Smooth muscle cell (in vitro differentiated cells): Measurements from ENCODE around the gene SLC66A3. TPM values are rescaled to one million over a fixed set of nuclear protein-coding genes. Genes with fewer than 3 reads are reported as not detected.
A peak's percentile ranks its signal among the peaks of the same experiment; 100 is the strongest.

Experiments
- DNase-seq: peaks from one replicate; lab custom pipeline; 2025; ENCODE audit not compliant: unreplicated experiment; lab: John Stamatoyannopoulos, UW
- H2AFZ ChIP-seq: fragments of 200-600 bp; sonication (generic); 2 replicates; pipeline ENCODE4 v1.6.0; 2016; ENCODE audit warnings: antibody characterized with exemption, low read depth, mild to moderate bottlenecking
- H3F3A ChIP-seq: fragments of 200-600 bp; sonication (generic); 2 replicates; pipeline ENCODE4 v1.6.0; 2017; ENCODE audit warnings: antibody characterized with exemption, low read depth
- H3K27ac ChIP-seq: fragments of 200-600 bp; sonication (generic); 2 replicates; pipeline ENCODE4 v1.5.1; 2016; ENCODE audit warnings: low read depth, mild to moderate bottlenecking
- H3K27me3 ChIP-seq: fragments of 200-600 bp; sonication (generic); 2 replicates; pipeline ENCODE4 v1.6.1; 2016; ENCODE audit warnings: low read depth, mild to moderate bottlenecking
- H3K36me3 ChIP-seq: fragments of 200-600 bp; sonication (generic); 2 replicates; pipeline ENCODE4 v1.5.1; 2016; ENCODE audit warnings: low read depth
- H3K4me1 ChIP-seq: fragments of 200-600 bp; sonication (generic); 2 replicates; pipeline ENCODE4 v1.5.1; 2016; ENCODE audit warnings: low read depth
- H3K4me2 ChIP-seq: fragments of 200-600 bp; sonication (generic); 2 replicates; pipeline ENCODE4 v1.6.0; 2016; ENCODE audit warnings: mild to moderate bottlenecking
- H3K4me3 ChIP-seq: fragments of 200-600 bp; sonication (generic); 2 replicates; pipeline ENCODE4 v1.5.1; 2016; ENCODE audit warnings: mild to moderate bottlenecking
- H3K79me2 ChIP-seq: fragments of 200-600 bp; sonication (generic); 2 replicates; pipeline ENCODE4 v1.6.0; 2016; ENCODE audit warnings: low read depth, mild to moderate bottlenecking
- H3K9ac ChIP-seq: fragments of 200-600 bp; sonication (generic); 2 replicates; pipeline ENCODE4 v1.6.0; 2016; ENCODE audit warnings: low read depth
- H3K9me3 ChIP-seq: fragments of 200-600 bp; sonication (generic); replicated peaks from 2 replicates; pipeline ENCODE4 v1.5.1; 2016; ENCODE audit warnings: low read depth
- H4K20me1 ChIP-seq: fragments of 200-600 bp; sonication (generic); 2 replicates; pipeline ENCODE4 v1.6.0; 2016; ENCODE audit warnings: low read depth
- WGBS: methylation state at CpG from one replicate; pipeline ENCODE4 v1.1.7; 2016; ENCODE audit warnings: low lambda C conversion rate; 5-methylcytosine and 5-hydroxymethylcytosine counted together
- polyA plus RNA-seq: library from polyadenylated mRNA; unstranded; fragments of >200 nt; fragmentation: Nextera tagmentation; extraction: Ambion mirVana; gene quantifications from 2 replicates; pipeline ENCODE4 v1.2.1, GENCODE V29; 2016
- total RNA-seq: library from RNA; depleted of rRNA; stranded (reverse); fragments of >200 nt; gene quantifications from 2 replicates; pipeline ENCODE4 v1.2.3, GENCODE V29; 2014
- TF ChIP-seq, protein P1 (sequence below): fragments of 200-600 bp; sonication (generic); IDR thresholded peaks from 2 replicates; pipeline ENCODE4 v1.5.1; 2017; ENCODE audit warnings: borderline replicate concordance, mild to moderate bottlenecking, antibody characterized with exemption; ENCODE audit not compliant: insufficient read depth, poor library complexity, severe bottlenecking

The SLC66A3 gene
- total and polyA plus RNA-seq, 2 experiments from 2014 or later: 33.5 to 37.2 TPM

- TF ChIP-seq, protein P1, sequence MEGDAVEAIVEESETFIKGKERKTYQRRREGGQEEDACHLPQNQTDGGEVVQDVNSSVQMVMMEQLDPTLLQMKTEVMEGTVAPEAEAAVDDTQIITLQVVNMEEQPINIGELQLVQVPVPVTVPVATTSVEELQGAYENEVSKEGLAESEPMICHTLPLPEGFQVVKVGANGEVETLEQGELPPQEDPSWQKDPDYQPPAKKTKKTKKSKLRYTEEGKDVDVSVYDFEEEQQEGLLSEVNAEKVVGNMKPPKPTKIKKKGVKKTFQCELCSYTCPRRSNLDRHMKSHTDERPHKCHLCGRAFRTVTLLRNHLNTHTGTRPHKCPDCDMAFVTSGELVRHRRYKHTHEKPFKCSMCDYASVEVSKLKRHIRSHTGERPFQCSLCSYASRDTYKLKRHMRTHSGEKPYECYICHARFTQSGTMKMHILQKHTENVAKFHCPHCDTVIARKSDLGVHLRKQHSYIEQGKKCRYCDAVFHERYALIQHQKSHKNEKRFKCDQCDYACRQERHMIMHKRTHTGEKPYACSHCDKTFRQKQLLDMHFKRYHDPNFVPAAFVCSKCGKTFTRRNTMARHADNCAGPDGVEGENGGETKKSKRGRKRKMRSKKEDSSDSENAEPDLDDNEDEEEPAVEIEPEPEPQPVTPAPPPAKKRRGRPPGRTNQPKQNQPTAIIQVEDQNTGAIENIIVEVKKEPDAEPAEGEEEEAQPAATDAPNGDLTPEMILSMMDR: no peak
- Histone ChIP-seq H3K4me2 (no peak overlapping the region), H3K9ac (no peak overlapping the region), H3K4me3 (no peak overlapping the region), H3K4me1 (no peaks in the 10 kb centered on the region), H3K27ac (no peak overlapping the region), H3K27me3 (no peaks in the 10 kb centered on the region), H3K9me3 (no peaks in the 10 kb centered on the region), H2AFZ (no peak overlapping the region), H3F3A (peaks cover 8% of the 10 kb centered on the region), H4K20me1 (no peaks in the 10 kb centered on the region), H3K36me3 (peaks cover 10% of the 10 kb centered on the region), H3K79me2 (no peaks in the 10 kb centered on the region)
- DNase-seq: no peak
- WGBS: 92% methylated on average over 4 of the region's 4 CpGs
Observed at GRCh38 chr2:11179899-11180298, 24.6 kb downstream of the SLC66A3 start.

DNA sequence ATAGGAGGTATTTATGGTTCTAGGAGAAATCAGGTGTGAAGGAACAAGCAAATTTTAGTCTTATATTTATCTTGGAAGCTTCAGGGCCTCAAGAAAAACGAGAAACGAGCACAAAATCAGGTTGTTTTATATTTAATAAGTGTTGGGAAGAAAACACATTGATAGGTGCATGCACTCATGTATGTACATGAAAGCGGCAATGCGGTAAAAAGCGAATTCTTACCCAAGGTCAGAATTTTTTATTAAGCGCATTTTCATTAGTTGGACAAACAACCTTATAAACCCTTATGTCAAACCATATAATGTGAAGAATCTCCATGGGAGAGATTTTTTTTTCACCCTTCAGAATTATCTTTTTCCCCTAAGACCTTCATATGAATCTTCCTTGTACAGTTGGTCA, 25.4 kb downstream of the SLC66A3 start:
- Histone ChIP-seq H3K27ac (no peak overlapping the region), H3K79me2 (no peaks in the 10 kb centered on the region), H3K4me1 (no peaks in the 10 kb centered on the region), H2AFZ (no peak overlapping the region), H3F3A (peaks cover 8% of the 10 kb centered on the region), H3K9ac (no peak overlapping the region), H3K36me3 (peaks cover 10% of the 10 kb centered on the region), H3K4me2 (no peak overlapping the region), H3K27me3 (no peaks in the 10 kb centered on the region), H4K20me1 (no peaks in the 10 kb centered on the region), H3K4me3 (no peak overlapping the region), H3K9me3 (no peaks in the 10 kb centered on the region)
- WGBS: 82% methylated on average over 6 of the region's 6 CpGs
- DNase-seq: no peak
- TF ChIP-seq, protein P1: no peak

GRCh38 chr2:11182951-11183350, 27.7 kb downstream of the SLC66A3 start:
- Histone ChIP-seq H3F3A (peaks cover 8% of the 10 kb centered on the region), H3K79me2 (no peaks in the 10 kb centered on the region), H3K4me2 (no peak overlapping the region), H3K27ac (no peak overlapping the region), H3K9ac (no peak overlapping the region), H3K4me3 (no peak overlapping the region), H3K9me3 (no peaks in the 10 kb centered on the region), H2AFZ (no peak overlapping the region), H4K20me1 (no peaks in the 10 kb centered on the region), H3K36me3 (peaks cover 10% of the 10 kb centered on the region), H3K4me1 (no peaks in the 10 kb centered on the region), H3K27me3 (no peaks in the 10 kb centered on the region)
- TF ChIP-seq, protein P1: no peak
- DNase-seq: no peak
- 96% methylated on average over 2 of the region's 2 CpGs for WGBS

DNA sequence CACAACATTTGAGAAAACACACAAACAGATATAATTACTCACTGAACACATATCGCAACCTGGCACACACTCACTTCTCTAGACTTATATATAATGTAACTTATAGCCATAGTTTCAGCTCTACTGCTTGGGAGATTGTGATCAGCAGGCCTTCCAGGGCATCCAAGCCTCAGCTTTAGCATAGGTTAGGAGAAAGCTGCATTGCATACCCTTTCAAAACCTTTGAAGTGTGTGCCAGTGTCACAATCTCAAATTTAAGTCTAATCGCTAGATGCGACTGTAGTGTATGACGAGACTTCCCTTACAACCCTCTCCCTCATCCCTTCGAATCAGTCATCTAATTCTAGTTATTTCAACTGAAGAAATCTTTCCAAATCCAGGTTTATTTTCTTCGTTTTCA, 30.9 kb downstream of the SLC66A3 start:
- H2AFZ ChIP-seq: no peak overlapping the region
- no peaks in the 10 kb centered on the region for H3K9me3 ChIP-seq
- no peak overlapping the region for H3K4me2 ChIP-seq
- peak overlapping the region; percentile 79 for H3K27ac ChIP-seq
- no peaks in the 10 kb centered on the region for H4K20me1 ChIP-seq
- 95% methylated on average over 6 of the region's 6 CpGs for WGBS
- no peaks in the 10 kb centered on the region for H3K79me2 ChIP-seq
- H3K27me3 ChIP-seq: no peaks in the 10 kb centered on the region
- H3K36me3 ChIP-seq: peaks cover 11% of the 10 kb centered on the region
- no peaks in the 10 kb centered on the region for H3K4me1 ChIP-seq
- no peak for DNase-seq
- H3K9ac ChIP-seq: no peak overlapping the region
- TF ChIP-seq, protein P1: no peak
- no peaks in the 10 kb centered on the region for H3F3A ChIP-seq
- H3K4me3 ChIP-seq: no peak overlapping the region
